ENCODE results near the gene FTCD.
A peak's percentile ranks its signal among the peaks of the same experiment; 100 is the strongest.
"Not testable (repeated sequence)": the region's sequence is repeated elsewhere in the genome, so short reads cannot be mapped to it uniquely, and the experiment has no call there.

FTCD gene

DNA sequence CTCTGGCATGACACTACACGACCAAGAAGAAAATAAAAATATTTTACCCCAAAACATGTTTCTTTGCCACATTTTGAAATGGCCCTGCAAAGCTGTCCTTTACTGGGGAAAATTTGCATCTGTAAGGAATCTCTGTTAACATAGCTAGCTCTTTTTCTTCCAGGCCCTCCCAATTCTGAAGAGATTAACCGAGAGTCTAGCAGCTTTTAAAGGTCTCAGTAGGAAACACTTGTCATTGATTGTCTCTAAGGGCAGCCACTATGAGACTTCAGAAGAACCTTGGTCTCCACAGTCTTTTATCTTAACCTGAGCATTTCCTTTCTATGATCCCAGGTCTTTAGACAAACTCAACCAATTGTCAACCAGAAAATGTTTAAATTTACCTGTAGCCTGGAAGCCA lies 48.0 kb downstream of the FTCD start:
- not testable (repeated sequence) for DNase-seq

DNA sequence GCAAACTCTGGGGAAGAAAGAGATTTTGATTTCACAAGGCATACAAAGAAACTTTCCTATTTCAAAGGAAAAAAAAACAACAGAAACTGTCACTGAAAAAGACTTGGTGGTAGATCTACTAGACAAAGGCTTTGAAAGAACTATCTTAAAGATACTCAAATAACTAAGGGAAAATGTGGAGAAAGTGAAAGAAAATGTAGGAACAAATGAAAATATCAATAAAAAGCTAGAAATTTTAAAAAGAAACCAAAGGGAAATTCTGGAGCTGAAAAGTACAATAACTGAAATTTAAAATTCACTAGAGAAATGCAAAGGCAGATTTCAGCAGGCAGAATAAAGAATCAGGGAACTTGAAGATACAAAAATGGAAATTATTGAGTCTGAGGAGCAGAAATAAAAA lies 51.3 kb downstream of the FTCD start:
- no peak for DNase-seq

DNA sequence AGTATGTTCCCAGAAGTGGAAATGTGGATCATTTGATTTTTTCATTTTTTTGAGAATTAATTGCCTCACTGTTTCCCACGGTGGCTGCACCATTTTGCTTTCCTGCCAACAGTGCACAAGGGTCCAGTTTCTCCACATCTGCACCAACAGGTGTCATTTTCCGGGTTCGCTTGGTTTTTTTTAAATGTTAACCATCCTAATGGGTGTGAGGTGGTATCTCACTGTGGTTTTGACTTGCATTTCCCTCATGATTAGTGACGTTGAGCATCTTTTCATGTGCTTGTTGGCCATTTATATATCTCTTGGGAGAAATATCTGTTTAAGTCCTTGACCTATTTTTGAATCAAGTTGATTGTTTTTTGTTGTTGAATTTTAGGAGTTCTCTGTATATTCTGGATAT lies 54.5 kb downstream of the FTCD start:
- DNase-seq, result no peak

DNA sequence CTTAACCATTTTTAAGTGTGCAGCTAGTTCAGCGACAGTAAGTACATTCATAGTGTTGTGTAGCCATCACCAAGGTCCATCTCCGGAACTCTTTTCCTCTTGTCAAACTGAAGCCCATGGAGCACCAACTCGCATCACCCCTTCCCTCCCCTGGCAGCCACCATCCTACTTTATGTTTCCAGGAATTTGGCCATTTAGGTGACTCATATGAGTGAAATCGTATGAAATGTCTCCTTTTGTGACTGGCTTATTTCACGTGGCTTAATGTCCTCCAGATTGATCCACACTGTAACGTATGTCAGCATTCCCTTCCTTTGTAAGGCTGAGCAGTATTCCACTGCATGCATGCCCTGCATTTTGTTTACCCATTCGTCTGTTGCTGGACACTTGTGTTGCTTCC lies 55.0 kb downstream of the FTCD start:
- no peak for DNase-seq

DNA sequence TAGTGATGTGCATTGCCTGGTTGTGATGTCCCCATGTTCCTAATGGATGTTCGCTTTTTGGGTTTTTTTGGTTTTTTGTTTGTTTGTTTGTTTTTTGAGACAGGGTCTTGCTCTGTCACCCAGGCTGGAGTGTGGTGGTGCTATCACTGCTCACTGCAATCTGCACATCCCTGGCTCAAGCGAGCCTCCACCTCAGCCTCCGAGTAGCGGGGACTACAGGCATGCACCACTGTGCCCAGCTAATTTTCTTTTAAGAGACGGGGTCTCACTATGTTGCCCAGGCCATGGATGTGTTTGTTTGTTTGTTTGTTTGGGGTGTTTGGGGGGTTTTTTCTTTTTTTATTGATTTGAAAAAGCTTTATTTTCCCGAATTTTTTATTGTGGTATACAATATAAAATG lies 55.4 kb downstream of the FTCD start:
- DNase-seq, result no peak

DNA sequence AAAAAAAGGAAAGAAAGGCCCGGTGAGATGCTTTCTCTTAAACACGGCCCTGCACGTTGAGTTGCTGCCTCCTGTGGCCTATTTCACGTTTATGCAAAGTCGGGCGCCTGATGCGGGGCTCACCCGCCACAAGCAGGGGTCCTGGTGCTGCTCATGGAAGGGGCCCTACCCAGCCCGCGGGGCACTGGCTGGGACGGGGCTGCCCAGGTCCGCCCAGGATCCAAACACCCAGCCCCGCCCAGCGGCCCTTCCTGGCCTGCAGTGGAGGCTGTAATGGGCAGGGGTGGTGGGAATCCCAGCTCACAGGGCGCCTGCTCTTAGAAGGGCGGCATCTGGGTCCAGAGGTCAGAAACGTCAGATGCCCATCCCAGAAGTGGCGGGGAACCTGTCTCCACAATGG lies 55.9 kb downstream of the FTCD start:
- DNase-seq, result no peak

DNA sequence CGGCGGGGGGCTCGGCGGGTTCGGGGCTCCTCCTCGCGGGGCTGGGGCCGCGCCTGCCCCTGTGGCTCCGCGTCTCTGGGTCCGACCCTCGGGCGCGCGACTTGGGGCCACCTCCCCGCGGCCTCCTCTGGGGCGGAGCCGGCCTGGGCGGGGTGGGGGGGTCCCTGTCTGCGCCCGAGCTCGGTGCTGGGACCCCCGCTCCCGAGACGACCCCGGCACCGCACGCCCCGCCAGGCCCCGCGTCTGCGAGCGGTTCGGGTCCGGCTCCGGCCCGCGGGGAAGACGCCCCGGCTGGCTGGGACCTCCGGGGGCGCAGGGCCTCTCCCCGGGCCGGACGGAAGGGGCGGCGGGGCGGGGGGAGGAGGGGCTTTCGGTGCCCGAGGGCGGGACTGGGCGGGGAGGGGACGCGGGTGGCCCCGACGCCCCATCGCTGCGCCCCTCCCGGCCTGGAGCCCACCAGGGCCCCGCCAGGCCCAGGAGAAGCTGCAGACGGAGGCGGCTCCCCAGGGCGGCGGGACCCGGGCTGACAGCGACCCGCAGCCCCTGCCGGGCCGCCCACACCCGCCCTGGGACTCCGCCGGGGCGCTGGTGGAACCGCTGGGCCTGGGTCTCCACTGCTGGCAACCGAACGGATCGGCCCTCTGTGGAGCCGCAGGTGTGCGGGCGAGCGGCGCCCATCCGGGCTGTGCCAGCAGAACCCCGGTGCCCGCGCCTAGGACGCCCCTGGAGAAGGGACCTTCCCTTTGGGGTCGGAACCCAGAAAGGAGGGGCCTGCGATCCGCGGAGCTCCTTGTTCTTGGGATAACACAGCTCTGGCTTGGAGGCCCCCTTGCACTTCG lies 56.9 kb downstream of the FTCD start:
- no peak for DNase-seq

DNA sequence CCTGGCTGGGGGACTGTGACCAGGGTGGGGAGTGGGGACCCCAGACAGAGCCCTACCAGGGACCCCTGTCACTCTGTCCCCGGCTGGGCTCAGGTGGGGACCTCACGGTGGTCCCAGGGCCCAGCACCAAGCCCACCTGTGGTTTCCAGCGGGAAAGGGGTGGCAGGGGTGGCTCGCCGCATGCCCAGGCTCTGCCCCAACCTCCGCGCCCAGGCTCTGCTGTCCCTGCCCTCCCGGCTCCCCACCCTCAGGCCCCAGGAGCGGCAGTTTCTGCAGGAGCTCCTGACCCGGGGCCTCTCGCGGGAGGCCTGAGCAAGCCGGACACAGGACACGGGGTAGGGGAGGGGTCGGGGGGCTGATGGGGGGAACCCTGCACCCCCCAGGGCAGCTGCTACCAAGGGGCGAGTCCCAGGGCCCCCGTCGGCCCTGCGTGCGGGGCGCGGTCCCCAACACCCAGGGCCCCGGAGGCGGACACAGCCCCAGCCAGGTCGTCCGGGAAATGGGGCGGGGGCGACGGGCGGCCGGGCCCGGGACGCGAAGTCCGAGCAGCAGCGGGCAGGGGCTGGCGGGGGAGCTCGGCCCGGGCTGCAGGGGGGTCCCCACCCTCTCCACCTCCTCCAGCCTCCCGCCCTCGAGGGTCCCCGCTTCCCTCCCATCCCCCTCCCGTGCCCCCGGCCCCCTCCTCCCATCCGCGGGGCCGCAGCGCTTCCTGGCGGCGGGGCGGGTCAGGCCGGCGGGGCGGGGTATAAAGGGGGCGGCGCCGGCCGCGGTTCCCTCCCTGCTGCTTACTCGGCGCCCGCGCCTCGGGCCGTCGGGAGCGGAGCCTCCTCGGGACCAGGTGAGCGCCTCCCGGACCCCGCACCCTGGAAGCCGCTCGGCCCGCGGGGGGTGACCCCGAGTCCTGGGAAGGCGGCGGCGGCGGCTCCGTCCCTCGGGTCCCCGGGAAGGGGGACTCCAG lies 57.8 kb downstream of the FTCD start, which contains the start of gene COL6A2:
TSS of gene COL6A2 (plus strand) at position 777 of the 958 bp plus-strand sequence.
- DNase-seq, result peak; percentile 37 to 39

DNA sequence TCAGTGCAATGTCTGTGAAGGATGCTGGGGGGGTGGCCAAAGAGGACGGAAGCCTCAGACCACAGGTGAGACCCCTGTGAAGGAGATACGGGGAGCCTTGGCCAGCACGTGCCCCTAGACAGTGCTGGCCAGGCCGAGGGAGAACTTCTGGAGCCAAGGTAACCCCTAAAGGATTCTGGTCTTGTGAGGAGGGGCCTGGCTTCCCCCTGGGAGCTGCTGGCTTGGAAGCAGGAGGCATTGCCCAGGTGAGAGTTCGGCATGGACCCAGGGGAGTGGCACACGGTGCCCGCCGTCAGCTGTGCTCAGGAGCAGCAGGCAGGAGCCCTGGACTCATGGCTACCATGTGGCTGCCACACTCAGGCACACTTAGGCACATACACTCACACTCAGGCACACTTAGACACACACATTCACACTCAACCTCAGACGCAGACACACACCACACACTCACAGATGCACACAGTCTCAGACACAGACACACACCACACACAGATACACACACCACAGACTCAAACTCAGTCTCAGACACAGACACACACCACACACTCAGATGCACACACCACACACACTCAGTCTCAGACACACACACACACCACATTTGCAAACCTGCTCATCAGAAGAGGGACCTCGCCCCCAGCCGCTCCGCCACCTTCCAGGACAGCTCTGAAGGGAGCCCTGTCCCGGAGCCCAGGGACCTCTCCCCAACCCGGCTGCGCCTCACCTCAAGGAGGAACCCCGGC lies 58.6 kb downstream of the FTCD start:
- no peak for DNase-seq

DNA sequence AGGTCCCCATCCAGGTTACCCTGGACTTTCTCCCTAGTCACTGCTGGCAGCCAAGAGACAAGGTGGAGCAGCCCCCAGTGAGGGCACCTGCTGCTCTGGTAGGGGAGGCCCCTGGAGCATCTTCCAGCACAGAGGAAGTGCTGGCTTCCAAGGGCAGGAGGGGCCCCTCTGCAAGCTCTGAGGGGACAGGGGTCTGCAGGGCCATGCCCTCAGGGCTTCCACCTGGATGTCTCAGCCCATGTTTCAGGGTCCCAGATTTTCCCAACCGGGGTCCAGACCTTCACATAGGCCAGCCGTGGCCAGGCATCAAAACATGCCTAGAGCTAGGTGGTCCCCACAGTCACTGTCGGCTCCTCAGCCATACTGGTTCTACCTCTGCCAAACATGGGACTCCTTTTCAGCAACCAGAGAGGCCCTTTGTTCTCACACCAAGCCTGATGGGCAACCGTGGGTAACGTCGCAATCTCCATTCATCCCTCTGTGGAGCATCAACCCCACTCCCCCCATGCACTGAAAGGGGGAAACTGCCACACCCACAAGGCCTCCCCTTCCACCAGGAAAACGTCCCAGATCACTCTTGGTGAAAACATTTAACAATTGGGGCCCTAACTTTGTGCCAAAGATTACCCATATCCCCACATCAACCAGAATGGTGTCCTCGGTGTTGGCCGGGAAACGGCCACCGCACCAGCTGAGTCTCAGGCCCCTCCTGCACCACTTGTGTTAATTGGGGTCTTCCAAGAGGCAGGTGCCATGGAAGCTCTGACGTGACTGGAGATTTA lies 59.4 kb downstream of the FTCD start:
- DNase-seq, result no peak

DNA sequence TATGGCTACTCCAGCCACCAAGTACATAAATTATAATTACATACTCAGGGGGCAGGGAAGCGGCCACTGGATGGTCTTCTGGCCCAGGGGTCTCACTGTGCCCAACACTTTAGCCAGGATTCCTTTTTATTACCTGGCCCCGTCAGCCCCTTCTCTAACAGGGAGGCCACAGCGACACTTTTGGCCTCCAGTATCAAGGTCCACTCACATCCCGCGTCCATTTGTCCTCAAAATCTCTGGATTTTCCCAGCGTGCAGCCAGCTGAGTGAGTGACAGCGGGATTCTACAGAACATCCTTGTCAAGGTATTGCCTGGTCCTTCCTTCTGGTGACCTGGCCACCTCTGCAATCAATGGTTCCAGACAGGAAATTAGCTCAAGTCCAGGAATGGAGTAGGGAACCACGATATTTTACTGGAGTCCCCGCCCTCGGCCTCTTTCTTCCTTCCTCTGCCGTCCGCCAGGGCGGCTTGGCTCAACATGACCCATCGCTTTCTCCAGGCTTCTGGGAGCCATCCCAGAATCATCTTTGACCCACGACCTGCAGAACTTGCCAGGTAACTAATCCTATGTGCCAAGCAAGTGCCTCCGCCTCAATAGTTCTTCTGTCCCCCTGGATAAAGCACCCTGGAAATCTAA lies 60.2 kb downstream of the FTCD start:
- no peak for DNase-seq

DNA sequence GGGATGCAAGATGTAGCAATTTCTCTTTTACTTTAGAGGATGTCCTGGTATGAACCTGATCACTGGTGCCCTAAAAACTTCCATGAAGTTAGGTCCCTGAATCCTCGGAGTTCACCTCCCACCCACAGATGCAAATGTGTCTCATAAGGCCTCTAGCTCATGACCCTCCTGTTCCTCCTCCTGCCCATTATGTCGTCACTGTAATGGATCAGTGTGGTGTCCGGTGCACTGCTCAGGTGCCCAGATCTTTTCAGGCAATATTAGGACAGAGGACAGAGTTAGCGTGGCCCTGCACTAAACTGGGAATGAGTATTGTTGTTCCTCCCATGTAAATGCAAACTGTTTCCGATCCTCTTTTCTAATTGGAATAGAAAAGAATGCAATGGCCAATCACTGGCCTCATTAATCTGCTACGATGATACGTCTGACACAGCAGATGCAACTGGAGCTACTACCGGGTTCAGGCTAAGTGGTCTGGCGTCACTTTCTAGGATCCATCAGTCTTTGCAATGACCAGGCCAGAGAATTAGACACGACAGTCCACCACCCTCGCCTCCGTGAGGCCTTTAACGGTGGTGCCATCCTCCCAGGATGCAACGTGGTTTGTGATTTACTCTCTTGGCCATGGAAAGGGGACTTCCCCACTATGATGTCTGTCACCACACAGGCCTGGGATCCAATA lies 60.8 kb downstream of the FTCD start:
- no peak for DNase-seq

DNA sequence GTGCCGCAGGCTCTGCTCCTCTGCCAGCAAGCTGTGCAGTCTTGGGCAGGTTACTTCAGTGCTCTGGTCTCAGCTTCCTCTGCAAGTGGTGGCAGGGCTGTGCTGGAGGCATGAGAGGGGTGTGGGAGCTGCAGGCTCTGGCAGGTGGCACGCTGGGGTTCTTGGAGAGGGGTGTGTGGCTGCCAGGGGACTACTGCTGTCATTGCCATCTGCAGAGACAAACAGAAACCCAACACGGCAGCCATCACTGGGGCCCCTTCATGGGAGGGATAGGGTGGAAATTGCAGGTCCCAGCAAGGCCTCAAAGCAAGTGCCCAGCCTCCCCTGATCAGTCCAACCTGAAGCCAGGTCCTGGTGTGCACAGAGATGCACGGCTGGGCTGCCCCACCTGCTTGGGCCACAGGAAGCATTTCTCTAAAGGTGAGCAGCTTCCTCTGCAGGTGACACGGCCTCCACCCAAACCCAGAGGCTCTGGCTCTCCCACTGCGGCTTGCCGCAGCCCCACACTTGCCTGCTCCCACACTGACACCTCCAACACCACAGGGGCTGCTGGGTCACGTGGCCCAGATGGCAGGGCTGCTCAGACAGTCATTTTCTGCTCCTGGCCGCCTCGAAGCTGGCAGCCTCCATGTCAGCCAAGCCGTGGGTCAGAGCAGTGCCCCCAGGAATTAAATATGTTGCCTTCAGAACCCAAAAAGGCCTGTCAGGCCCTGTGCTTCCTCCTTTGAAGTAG lies 61.5 kb downstream of the FTCD start:
- DNase-seq, result no peak

DNA sequence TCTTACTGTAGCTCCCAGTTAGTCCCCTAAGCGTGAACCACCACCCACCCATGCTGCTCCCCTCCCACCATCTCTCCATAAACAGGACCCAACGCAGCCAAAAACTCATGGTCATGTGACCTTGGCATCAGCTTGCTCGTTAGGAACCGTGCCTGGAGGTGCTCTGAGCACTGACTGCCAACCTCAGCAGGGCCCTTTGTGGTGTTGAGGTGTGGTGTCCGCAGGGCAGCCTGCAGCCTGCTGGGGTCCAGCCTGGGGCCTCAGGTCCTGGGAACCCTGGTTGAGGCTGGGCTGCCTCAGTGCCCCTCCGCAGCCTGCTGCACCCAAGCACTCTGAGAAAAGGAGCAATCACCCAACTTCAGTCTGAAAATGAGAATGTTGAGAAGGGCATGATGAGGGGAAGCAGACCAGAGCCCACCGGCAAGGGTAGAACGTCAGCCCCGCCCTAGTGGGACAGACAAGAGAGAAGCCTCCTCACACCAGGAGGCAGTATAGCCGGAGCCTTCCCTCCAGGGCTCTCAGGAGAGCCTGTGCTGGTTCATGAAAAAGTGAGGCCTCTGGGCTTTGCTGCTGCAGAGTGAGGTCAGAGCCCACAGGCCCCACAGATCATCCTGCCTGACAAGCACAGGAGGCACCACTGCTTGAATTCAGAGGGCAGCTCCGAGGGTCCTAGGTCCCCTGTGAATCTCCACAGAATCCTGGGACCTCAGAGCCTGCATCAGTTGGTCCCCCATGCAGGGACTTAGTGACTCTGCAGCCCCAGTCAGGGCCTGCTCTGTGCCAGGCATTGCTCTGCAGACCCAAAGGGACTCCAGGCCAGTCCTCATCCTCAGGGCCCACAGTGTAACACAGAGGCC lies 62.3 kb downstream of the FTCD start:
- DNase-seq, result no peak

DNA sequence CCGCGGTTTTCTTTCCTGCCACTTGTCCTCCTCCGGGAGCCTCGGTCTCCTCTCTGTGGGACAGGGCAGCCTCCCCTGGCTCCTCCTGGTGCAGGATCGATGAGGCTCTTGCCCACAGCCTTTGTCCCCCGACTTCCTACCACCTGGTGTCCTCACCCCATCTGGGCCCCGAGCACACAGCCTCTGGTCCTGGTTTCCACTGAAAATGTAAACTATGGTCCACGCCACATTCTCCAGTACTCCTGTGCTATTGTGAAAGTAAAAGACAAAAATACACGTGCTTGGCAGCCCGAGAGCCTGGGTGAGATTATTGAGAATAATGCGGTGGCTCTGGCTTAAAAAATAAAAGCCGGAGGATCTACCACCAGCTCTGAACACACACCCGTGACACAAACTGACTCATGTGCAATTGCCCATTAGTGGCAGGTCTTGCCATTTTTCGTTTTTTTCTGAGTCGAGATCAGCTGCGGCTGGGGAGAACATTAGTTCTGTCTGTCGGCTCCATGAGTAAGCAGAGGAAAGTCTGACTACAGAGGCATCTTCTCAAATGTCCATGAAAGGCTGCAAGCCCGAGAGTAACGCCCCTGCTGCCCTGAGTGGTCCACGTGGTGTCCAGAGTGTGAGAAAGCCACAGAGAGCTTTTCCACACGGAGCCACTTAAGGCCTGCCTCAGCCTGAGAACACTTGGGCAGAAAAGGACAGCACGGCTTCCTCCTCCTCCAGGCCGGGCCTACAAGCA lies 63.2 kb downstream of the FTCD start:
- no peak for DNase-seq

DNA sequence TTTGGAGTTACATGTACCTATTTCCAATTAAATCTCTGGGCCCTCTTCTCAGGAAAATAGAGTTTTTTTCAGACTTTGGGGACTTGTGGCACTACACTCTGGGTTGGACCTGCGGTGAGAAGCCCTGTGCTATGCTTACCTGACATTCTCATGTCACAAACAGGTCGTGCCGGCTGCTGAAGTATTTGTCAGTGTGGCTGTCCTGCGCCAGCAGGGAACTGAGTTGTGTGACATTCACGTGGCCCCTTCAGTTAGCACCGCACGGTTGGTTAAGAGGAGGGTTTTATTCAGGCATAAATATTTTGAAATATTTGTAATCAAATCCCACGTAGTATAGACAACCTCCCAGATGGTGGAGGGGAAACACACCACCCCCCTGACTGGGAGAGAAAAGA lies 63.8 kb downstream of the FTCD start:
- no peak for DNase-seq

DNA sequence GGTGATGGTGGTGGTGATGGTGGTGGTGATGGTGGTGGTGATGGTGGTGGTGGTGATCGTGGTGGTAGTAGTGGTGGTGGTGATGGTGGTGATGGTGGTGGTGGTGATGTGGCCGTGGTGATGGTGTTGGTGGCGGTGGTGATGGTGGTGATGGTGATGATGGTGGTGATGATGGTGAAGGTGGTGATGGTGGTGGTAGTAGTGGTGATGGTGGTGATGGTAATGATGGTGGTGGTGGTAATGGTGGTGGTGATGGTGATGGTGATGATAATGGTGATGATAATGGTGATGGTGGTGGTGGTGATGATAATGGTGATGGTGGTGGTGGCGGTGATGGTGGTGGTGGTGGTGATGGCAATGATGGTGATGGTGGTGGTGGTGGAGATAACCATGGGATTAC lies 64.3 kb downstream of the FTCD start:
- DNase-seq, result no peak

DNA sequence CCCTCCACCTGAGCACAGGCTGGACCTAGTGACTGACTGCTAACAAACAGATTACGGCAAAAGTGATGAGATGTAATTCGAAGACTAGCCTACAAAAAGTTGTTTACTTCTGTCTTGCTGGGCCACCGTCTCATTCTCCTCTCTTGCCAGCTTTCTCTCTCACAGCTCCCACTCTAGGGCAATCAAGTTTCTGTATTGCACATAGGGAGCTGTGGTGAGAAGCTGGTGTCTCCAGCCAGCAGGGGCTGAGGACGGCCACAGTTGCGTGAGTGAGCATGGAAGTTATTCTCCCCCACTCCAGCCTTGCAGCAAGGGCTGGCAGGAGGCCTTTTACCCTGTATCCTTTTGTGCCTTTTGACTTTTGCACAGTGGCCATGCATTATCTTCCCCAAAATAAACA lies 66.1 kb downstream of the FTCD start:
- no peak for DNase-seq

DNA sequence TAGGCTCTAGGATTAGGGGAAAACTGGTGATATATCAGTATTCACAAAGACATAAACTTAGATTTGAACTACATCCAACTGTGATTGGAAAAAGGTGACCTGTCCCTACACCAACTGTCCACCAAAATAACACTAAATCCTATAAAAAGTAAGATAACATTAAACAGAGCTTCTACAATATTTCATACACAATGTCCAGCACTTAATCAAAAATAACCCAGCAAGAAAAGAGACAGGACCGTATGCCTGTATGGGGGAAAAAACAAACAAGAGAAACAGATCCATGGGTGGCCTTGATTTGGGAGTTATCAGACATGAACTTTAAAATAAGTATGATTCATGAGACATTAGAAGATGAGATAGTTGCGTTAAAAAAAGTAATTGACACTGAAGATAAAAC lies 67.2 kb downstream of the FTCD start:
- DNase-seq, result no peak
